ENCODE results near the gene EDA. TPM values are rescaled to one million over a fixed set of nuclear protein-coding genes. Genes with fewer than 3 reads are reported as not detected.

EDA gene
- total and polyA plus RNA-seq, 2 of the 13 experiments (the other 11 are each of a cell fraction or from before 2014, with no cell fraction given): 8.8 to 11.2 TPM

DNA sequence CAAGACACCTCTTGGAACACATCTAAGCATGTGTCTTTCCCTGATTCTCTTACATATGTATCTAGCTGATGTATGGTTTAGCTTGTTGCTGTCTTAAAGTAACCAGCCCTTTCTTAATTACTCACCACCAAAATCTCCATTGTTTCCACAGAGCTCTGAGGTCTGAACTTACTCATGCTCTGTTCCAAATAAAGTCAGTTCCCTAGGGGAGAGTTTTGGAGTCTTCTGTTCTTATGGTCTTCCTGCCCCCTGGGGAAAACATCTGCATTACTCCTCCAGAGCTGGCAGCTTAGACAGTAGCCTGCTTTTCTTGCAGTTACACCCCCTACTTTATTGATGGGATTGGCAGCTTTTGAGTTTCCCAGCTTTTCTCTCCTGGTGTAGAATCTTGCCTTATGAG is 125.8 kb downstream of the EDA start:
- H4K20me1 ChIP-seq (ENCODE audit: insufficient read depth, low read length): no peaks in the 10 kb centered on the region
- no peaks in the 10 kb centered on the region for H3K79me2 ChIP-seq (ENCODE audit: insufficient read depth, low read length)
- no peak overlapping the region for H3K4me2 ChIP-seq (ENCODE audit: low read depth, low read length)
- H3K27me3 ChIP-seq (ENCODE audit: control insufficient read depth in 1 of 2, insufficient read depth in 2 of 2, low read length in 2 of 2): no peaks in the 10 kb centered on the region
- no peaks in the 10 kb centered on the region for H3K4me1 ChIP-seq (ENCODE audit: insufficient read depth, low read length)
- H3K9me3 ChIP-seq (ENCODE audit: low read length): no peaks in the 10 kb centered on the region; the same call in 1 of the 2 replicates
- FAIRE-seq (no peak), ATAC-seq (no peak), DNase-seq (ENCODE audit: low spot score) (no peak)
- BruUV-seq (replicated peaks): no TSS peak
- no peak overlapping the region for H3K9ac ChIP-seq (ENCODE audit: insufficient read depth, low read depth, low read length)
- POLR2A ChIA-PET: no interaction called here
- in situ Hi-C loops (cut with HindIII; ENCODE audit: extremely low pct_ligation_motif_present, low pct_unique_long_range_greater_than_20kb) (no loop called here), intact Hi-C loops (cut with micrococcal nuclease; ENCODE audit: unreplicated experiment) (no loop called here)
- no peak overlapping the region for H3K4me3 ChIP-seq (replicated peaks in 1 of 3; ENCODE audit: insufficient read depth in 1 of 3, low read depth in 2 of 3, low read length in 3 of 3)
- no peaks in the 10 kb centered on the region for H3K36me3 ChIP-seq (replicated peaks in 1 of 2; ENCODE audit: control insufficient read depth in 1 of 2, insufficient read depth in 2 of 2, low read length in 2 of 2)
- CTCF ChIA-PET (ENCODE audit: low intra/inter-chr PET ratio, low total read pairs): no interaction called here
- H2AFZ ChIP-seq (ENCODE audit: low read length): no peak overlapping the region
- H3K27ac ChIP-seq (ENCODE audit: extremely low read length, insufficient read depth, low read length): no peak overlapping the region
- TF ChIP-seq ZNF839 (CRISPR knock-in tag; IDR thresholded peaks at IDR 0.05; ENCODE audit: borderline replicate concordance) (no peak), ZNF296 (CRISPR knock-in tag; conservative IDR thresholded peaks at IDR 0.05) (no peak), XBP1 (CRISPR knock-in tag; IDR thresholded peaks at IDR 0.05) (no peak), ZNF10 (CRISPR knock-in tag; IDR thresholded peaks at IDR 0.05; ENCODE audit: borderline replicate concordance, low read depth) (no peak), SIN3A (IDR thresholded peaks at IDR 0.05; ENCODE audit: borderline replicate concordance, low read depth, low read length) (no peak), ZNF207 (IDR thresholded peaks at IDR 0.05; ENCODE audit: borderline replicate concordance) (no peak), ZNF713 (CRISPR knock-in tag; IDR thresholded peaks at IDR 0.05) (no peak), NFYC (CRISPR knock-in tag; IDR thresholded peaks at IDR 0.05) (no peak), RARG (CRISPR knock-in tag; IDR thresholded peaks at IDR 0.05; ENCODE audit: low read depth) (no peak), PHF20 (CRISPR knock-in tag; IDR thresholded peaks at IDR 0.05) (no peak)
- TF ChIP-seq, protein P1, sequence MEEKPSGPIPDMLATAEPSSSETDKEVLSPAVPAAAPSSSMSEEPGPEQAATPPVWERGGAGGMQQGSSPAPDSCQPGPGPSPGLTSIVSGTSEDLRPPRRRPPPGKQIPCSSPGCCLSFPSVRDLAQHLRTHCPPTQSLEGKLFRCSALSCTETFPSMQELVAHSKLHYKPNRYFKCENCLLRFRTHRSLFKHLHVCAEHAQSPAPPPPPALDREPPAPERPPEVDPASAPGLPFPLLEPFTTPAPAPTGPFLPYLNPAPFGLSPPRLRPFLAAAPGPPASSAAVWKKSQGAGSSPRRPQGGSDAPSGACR (CRISPR knock-in tag; IDR thresholded peaks at IDR 0.05): no peak
- TF ChIP-seq, protein P2, sequence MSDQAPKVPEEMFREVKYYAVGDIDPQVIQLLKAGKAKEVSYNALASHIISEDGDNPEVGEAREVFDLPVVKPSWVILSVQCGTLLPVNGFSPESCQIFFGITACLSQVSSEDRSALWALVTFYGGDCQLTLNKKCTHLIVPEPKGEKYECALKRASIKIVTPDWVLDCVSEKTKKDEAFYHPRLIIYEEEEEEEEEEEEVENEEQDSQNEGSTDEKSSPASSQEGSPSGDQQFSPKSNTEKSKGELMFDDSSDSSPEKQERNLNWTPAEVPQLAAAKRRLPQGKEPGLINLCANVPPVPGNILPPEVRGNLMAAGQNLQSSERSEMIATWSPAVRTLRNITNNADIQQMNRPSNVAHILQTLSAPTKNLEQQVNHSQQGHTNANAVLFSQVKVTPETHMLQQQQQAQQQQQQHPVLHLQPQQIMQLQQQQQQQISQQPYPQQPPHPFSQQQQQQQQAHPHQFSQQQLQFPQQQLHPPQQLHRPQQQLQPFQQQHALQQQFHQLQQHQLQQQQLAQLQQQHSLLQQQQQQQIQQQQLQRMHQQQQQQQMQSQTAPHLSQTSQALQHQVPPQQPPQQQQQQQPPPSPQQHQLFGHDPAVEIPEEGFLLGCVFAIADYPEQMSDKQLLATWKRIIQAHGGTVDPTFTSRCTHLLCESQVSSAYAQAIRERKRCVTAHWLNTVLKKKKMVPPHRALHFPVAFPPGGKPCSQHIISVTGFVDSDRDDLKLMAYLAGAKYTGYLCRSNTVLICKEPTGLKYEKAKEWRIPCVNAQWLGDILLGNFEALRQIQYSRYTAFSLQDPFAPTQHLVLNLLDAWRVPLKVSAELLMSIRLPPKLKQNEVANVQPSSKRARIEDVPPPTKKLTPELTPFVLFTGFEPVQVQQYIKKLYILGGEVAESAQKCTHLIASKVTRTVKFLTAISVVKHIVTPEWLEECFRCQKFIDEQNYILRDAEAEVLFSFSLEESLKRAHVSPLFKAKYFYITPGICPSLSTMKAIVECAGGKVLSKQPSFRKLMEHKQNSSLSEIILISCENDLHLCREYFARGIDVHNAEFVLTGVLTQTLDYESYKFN (CRISPR knock-in tag; conservative IDR thresholded peaks at IDR 0.05): no peak
- TF ChIP-seq, protein P3, sequence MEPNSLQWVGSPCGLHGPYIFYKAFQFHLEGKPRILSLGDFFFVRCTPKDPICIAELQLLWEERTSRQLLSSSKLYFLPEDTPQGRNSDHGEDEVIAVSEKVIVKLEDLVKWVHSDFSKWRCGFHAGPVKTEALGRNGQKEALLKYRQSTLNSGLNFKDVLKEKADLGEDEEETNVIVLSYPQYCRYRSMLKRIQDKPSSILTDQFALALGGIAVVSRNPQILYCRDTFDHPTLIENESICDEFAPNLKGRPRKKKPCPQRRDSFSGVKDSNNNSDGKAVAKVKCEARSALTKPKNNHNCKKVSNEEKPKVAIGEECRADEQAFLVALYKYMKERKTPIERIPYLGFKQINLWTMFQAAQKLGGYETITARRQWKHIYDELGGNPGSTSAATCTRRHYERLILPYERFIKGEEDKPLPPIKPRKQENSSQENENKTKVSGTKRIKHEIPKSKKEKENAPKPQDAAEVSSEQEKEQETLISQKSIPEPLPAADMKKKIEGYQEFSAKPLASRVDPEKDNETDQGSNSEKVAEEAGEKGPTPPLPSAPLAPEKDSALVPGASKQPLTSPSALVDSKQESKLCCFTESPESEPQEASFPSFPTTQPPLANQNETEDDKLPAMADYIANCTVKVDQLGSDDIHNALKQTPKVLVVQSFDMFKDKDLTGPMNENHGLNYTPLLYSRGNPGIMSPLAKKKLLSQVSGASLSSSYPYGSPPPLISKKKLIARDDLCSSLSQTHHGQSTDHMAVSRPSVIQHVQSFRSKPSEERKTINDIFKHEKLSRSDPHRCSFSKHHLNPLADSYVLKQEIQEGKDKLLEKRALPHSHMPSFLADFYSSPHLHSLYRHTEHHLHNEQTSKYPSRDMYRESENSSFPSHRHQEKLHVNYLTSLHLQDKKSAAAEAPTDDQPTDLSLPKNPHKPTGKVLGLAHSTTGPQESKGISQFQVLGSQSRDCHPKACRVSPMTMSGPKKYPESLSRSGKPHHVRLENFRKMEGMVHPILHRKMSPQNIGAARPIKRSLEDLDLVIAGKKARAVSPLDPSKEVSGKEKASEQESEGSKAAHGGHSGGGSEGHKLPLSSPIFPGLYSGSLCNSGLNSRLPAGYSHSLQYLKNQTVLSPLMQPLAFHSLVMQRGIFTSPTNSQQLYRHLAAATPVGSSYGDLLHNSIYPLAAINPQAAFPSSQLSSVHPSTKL (CRISPR knock-in tag; IDR thresholded peaks at IDR 0.05): no peak
- TF ChIP-seq, protein P4, sequence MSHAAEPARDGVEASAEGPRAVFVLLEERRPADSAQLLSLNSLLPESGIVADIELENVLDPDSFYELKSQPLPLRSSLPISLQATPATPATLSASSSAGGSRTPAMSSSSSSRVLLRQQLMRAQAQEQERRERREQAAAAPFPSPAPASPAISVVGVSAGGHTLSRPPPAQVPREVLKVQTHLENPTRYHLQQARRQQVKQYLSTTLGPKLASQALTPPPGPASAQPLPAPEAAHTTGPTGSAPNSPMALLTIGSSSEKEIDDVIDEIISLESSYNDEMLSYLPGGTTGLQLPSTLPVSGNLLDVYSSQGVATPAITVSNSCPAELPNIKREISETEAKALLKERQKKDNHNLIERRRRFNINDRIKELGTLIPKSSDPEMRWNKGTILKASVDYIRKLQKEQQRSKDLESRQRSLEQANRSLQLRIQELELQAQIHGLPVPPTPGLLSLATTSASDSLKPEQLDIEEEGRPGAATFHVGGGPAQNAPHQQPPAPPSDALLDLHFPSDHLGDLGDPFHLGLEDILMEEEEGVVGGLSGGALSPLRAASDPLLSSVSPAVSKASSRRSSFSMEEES (CRISPR knock-in tag; IDR thresholded peaks at IDR 0.05): no peak
- TF ChIP-seq, protein P5, sequence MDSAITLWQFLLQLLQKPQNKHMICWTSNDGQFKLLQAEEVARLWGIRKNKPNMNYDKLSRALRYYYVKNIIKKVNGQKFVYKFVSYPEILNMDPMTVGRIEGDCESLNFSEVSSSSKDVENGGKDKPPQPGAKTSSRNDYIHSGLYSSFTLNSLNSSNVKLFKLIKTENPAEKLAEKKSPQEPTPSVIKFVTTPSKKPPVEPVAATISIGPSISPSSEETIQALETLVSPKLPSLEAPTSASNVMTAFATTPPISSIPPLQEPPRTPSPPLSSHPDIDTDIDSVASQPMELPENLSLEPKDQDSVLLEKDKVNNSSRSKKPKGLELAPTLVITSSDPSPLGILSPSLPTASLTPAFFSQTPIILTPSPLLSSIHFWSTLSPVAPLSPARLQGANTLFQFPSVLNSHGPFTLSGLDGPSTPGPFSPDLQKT (CRISPR knock-in tag; IDR thresholded peaks at IDR 0.05; ENCODE audit: borderline replicate concordance): no peak
